CD4-positive, alpha-beta T cell (primary cell): Measurements from ENCODE around the gene SNCAIP. TPM values are rescaled to one million over a fixed set of nuclear protein-coding genes. Genes with fewer than 3 reads are reported as not detected.

ENCODE experiments used
- ATAC-seq: fragments of 200-7000 bp; cut with Tn5 transposase; one replicate; pipeline ENCODE4 v1.10.0; 2022; ENCODE audit warnings: mild to moderate bottlenecking; ENCODE audit not compliant: poor library complexity
- CTCF ChIA-PET: fragments of 350-600 bp; sonication (Branson Sonifier 250); formaldehyde crosslinking; loops from one replicate; lab custom pipeline; 2021; ENCODE audit warnings: antibody characterized with exemption, inconsistent platforms; lab: Charles Lee
- POLR2A ChIA-PET: fragments of 350-600 bp; sonication (Branson Sonifier 250); formaldehyde crosslinking; loops from one replicate; lab custom pipeline; 2021; ENCODE audit warnings: antibody characterized with exemption, inconsistent platforms; lab: Charles Lee
- DNase-seq, 14 experiments: peaks; one replicate each; pipeline ENCODE4 v3.0.0-alpha.2; 2013 to 2020; ENCODE audit warnings: mixed read lengths in 2 of 14
- H3K27ac ChIP-seq, 2 donors: one replicate each; pipeline versions ENCODE4 v1.5.1 to v1.7.0; 2013; ENCODE audit warnings: low read length in 2 of 2, low read depth in 1 of 2, mild to moderate bottlenecking in 1 of 2
- H3K27me3 ChIP-seq, 2 experiments: 1 replicate in 1 of 2; 2 replicates in 1 of 2; pipeline versions ENCODE4 v1.6.1 to v1.7.0; 2013; ENCODE audit warnings: low read length in 2 of 2, control low read depth in 1 of 2, mild to moderate bottlenecking in 1 of 2, moderate library complexity in 1 of 2; ENCODE audit not compliant: insufficient read depth in 2 of 2, control insufficient read depth in 1 of 2
- H3K36me3 ChIP-seq: one replicate; pipeline ENCODE4 v1.6.1; 2013; ENCODE audit warnings: low read length, control low read depth; ENCODE audit not compliant: insufficient read depth
- H3K4me1 ChIP-seq: one replicate; pipeline ENCODE4 v1.6.1; 2013; ENCODE audit warnings: low read length, control low read depth; ENCODE audit not compliant: insufficient read depth
- H3K4me3 ChIP-seq: one replicate; pipeline ENCODE4 v1.5.1; 2013; ENCODE audit warnings: mild to moderate bottlenecking, low read length, moderate library complexity
- H3K9me3 ChIP-seq, 2 experiments: 1 replicate in 1 of 2; 2 replicates in 1 of 2; pipeline versions ENCODE4 v1.6.1 to v1.7.0; 2013; ENCODE audit warnings: low read length in 2 of 2, mild to moderate bottlenecking in 2 of 2, control low read depth in 1 of 2, moderate library complexity in 1 of 2; ENCODE audit not compliant: control insufficient read depth in 1 of 2, insufficient read depth in 1 of 2
- H3K27ac Mint-ChIP-seq: one replicate; pipeline ENCODE4 v1.8.0; 2020; ENCODE audit warnings: mixed read lengths
- H3K27me3 Mint-ChIP-seq: one replicate; pipeline ENCODE4 v1.8.0; 2021; ENCODE audit warnings: mixed read lengths
- H3K36me3 Mint-ChIP-seq: one replicate; pipeline ENCODE4 v1.8.0; 2021; ENCODE audit warnings: low read depth, mixed read lengths
- H3K4me1 Mint-ChIP-seq: one replicate; pipeline ENCODE4 v1.8.0; 2021; ENCODE audit warnings: low read depth, mixed read lengths
- H3K4me3 Mint-ChIP-seq: one replicate; pipeline ENCODE4 v1.8.0; 2020; ENCODE audit warnings: mild to moderate bottlenecking, mixed read lengths
- H3K9me3 Mint-ChIP-seq: one replicate; pipeline ENCODE4 v1.8.0; 2020; ENCODE audit warnings: mixed read lengths
- CTCF ChIP-seq: fragments of 200-600 bp; IDR thresholded peaks from one replicate; pipeline ENCODE4 v1.8.0; 2022; ENCODE audit warnings: antibody characterized with exemption, mild to moderate bottlenecking
- intact Hi-C, 2 experiments: fragments of 100-400 bp; cut with DNase I in 1 of 2; cut with micrococcal nuclease in 1 of 2; formaldehyde crosslinking; loops; one replicate each; pipeline versions ENCODE4 v1.15.1 to v1.9.0; 2023 to 2025; cut with DNase I, micrococcal nuclease
- total RNA-seq, 174 experiments: library from RNA in 2 of 174; stranded (reverse) in 2 of 174; gene quantifications; one replicate each; pipeline ENCODE4 v1.2.3 and lab custom pipeline; 2021 to 2026

Gene SNCAIP
- total RNA-seq, 2 experiments from 2014 or later = not detected

- ChIA-PET POLR2A (no interaction called here), CTCF (no interaction called here)
- H3K4me3 ChIP-seq = no peak overlapping the region
- no peak overlapping the region for H3K4me3 Mint-ChIP-seq
- TF ChIP-seq CTCF = no peak
- no peak for ATAC-seq
- H3K4me1 ChIP-seq = no peaks in the 10 kb centered on the region
- intact Hi-C loops = no loop called here
- H3K9me3 Mint-ChIP-seq = peaks cover 3% of the 10 kb centered on the region
- H3K4me1 Mint-ChIP-seq = no peaks in the 10 kb centered on the region
- DNase-seq = no peak
- H3K36me3 Mint-ChIP-seq = no peaks in the 10 kb centered on the region
- H3K27me3 ChIP-seq = no peaks in the 10 kb centered on the region
- no peaks in the 10 kb centered on the region for H3K36me3 ChIP-seq
- no peaks in the 10 kb centered on the region for H3K27me3 Mint-ChIP-seq
- no peaks in the 10 kb centered on the region for H3K9me3 ChIP-seq
- no peak overlapping the region for H3K27ac ChIP-seq
- no peak overlapping the region for H3K27ac Mint-ChIP-seq
Observed at GRCh38 chr5:122292332-122292731, 19.7 kb upstream of the SNCAIP start.

GRCh38 chr5:122295138-122295537 lies 16.9 kb upstream of the SNCAIP start:
- no peaks in the 10 kb centered on the region for H3K27me3 Mint-ChIP-seq
- DNase-seq (no peak), ATAC-seq (no peak)
- no peak overlapping the region for H3K27ac Mint-ChIP-seq
- no peak overlapping the region for H3K4me3 ChIP-seq
- H3K36me3 ChIP-seq = no peaks in the 10 kb centered on the region
- H3K9me3 ChIP-seq = no peaks in the 10 kb centered on the region
- H3K4me1 ChIP-seq = no peaks in the 10 kb centered on the region
- H3K4me1 Mint-ChIP-seq = no peaks in the 10 kb centered on the region
- no peaks in the 10 kb centered on the region for H3K36me3 Mint-ChIP-seq
- intact Hi-C loops = no loop called here
- no peaks in the 10 kb centered on the region for H3K27me3 ChIP-seq
- ChIA-PET CTCF (no interaction called here), POLR2A (no interaction called here)
- no peak for TF ChIP-seq CTCF
- H3K9me3 Mint-ChIP-seq = peaks cover 3% of the 10 kb centered on the region
- no peak overlapping the region for H3K27ac ChIP-seq
- H3K4me3 Mint-ChIP-seq = no peak overlapping the region

- H3K9me3 Mint-ChIP-seq = peaks cover 3% of the 10 kb centered on the region
- H3K27me3 Mint-ChIP-seq = no peaks in the 10 kb centered on the region
- ATAC-seq (no peak), DNase-seq (no peak)
- Histone ChIP-seq H3K27me3 (no peaks in the 10 kb centered on the region), H3K27ac (no peak overlapping the region), H3K9me3 (no peaks in the 10 kb centered on the region), H3K4me3 (no peak overlapping the region), H3K4me1 (no peaks in the 10 kb centered on the region), H3K36me3 (no peaks in the 10 kb centered on the region)
- intact Hi-C loops = no loop called here
- CTCF ChIA-PET = no interaction called here
- H3K4me1 Mint-ChIP-seq = no peaks in the 10 kb centered on the region
- TF ChIP-seq CTCF = no peak
- POLR2A ChIA-PET = interaction anchor here (0.6 kb wide), 1 partner anchor 22 kb away, joined by 3 read pairs; no protein-coding TSS in a partner anchor
- H3K27ac Mint-ChIP-seq = no peak overlapping the region
- no peaks in the 10 kb centered on the region for H3K36me3 Mint-ChIP-seq
- H3K4me3 Mint-ChIP-seq = no peak overlapping the region
Observed at GRCh38 chr5:122296871-122297270, 15.2 kb upstream of the SNCAIP start.
